Measurements from ENCODE around the gene UFSP1.
"Not testable (repeated sequence)": the region's sequence is repeated elsewhere in the genome, so short reads cannot be mapped to it uniquely, and the experiment has no call there.

Gene UFSP1

GRCh38 chr7:100888988-100889750, at the start of gene UFSP1:
TSS of gene UFSP1 (minus strand) at chr7:100889715. CDS start at chr7:100889271, 444 bp downstream.
- DNase-seq (ENCODE audit: low read depth): no peak

GRCh38 chr7:100936167-100936566, 46.7 kb upstream of the UFSP1 start:
- not testable (repeated sequence) for DNase-seq (ENCODE audit: low read depth)

- not testable (repeated sequence) for DNase-seq (ENCODE audit: low read depth)
Observed at GRCh38 chr7:100935381-100935780, 45.9 kb upstream of the UFSP1 start.

GRCh38 chr7:100933734-100934133, 44.2 kb upstream of the UFSP1 start:
- no peak for DNase-seq (ENCODE audit: low read depth)

- DNase-seq (ENCODE audit: low read depth): no peak
Observed at GRCh38 chr7:100929808-100930174, 40.3 kb upstream of the UFSP1 start.

GRCh38 chr7:100923616-100924015, 34.1 kb upstream of the UFSP1 start:
- not testable (repeated sequence) for DNase-seq (ENCODE audit: low read depth)

GRCh38 chr7:100921039-100921438, 31.5 kb upstream of the UFSP1 start:
- no peak for DNase-seq (ENCODE audit: low read depth)

- not testable (repeated sequence) for DNase-seq (ENCODE audit: low read depth)
Observed at GRCh38 chr7:100919779-100920437, 30.4 kb upstream of the UFSP1 start.

GRCh38 chr7:100919335-100919734, 29.8 kb upstream of the UFSP1 start:
- DNase-seq (ENCODE audit: low read depth): not testable (repeated sequence)

GRCh38 chr7:100914879-100915447, 25.4 kb upstream of the UFSP1 start:
- DNase-seq (ENCODE audit: low read depth): no peak

- DNase-seq (ENCODE audit: low read depth): no peak
Observed at GRCh38 chr7:100914208-100914878, 24.8 kb upstream of the UFSP1 start.

GRCh38 chr7:100911484-100911883, 22.0 kb upstream of the UFSP1 start:
- no peak for DNase-seq (ENCODE audit: low read depth)

- not testable (repeated sequence) for DNase-seq (ENCODE audit: low read depth)
Observed at GRCh38 chr7:100910443-100910842, 20.9 kb upstream of the UFSP1 start.

- no peak for DNase-seq (ENCODE audit: low read depth)
Observed at GRCh38 chr7:100908512-100908911, 19.0 kb upstream of the UFSP1 start.

GRCh38 chr7:100902638-100903037, 13.1 kb upstream of the UFSP1 start:
- DNase-seq (ENCODE audit: low read depth): no peak

- DNase-seq (ENCODE audit: low read depth): no peak
Observed at GRCh38 chr7:100901921-100902332, 12.4 kb upstream of the UFSP1 start.

- DNase-seq (ENCODE audit: low read depth): no peak
Observed at GRCh38 chr7:100900978-100901377, 11.5 kb upstream of the UFSP1 start.

GRCh38 chr7:100899432-100899831, 9.9 kb upstream of the UFSP1 start:
- no peak for DNase-seq (ENCODE audit: low read depth)

- no peak for DNase-seq (ENCODE audit: low read depth)
Observed at GRCh38 chr7:100897772-100898454, 8.4 kb upstream of the UFSP1 start.

GRCh38 chr7:100896732-100897608, 7.5 kb upstream of the UFSP1 start:
- peak; percentile 58 for DNase-seq (ENCODE audit: low read depth)
